Mesothelial cell of epicardium (in vitro differentiated cells): ENCODE measurements around the gene LAMTOR3. TPM values are rescaled to one million over a fixed set of nuclear protein-coding genes. Genes with fewer than 3 reads are reported as not detected.

ENCODE experiments used
- DNase-seq, 2 experiments: peaks; one replicate each; pipeline ENCODE4 v3.0.0; 2021; ENCODE audit warnings: low spot score in 2 of 2; ENCODE audit not compliant: unreplicated experiment in 2 of 2
- H3K27ac Mint-ChIP-seq: 2 replicates; pipeline ENCODE4 v1.8.0; 2021; ENCODE audit warnings: mixed read lengths
- H3K27me3 Mint-ChIP-seq: 2 replicates; pipeline ENCODE4 v1.8.0; 2021; ENCODE audit warnings: low read depth, mixed read lengths
- H3K36me3 Mint-ChIP-seq: 2 replicates; pipeline ENCODE4 v1.8.0; 2021; ENCODE audit warnings: mixed read lengths
- H3K4me1 Mint-ChIP-seq: 2 replicates; pipeline ENCODE4 v1.8.0; 2021; ENCODE audit warnings: mixed read lengths
- H3K4me3 Mint-ChIP-seq: 2 replicates; pipeline ENCODE4 v1.8.0; 2021; ENCODE audit warnings: mild to moderate bottlenecking, moderate library complexity, mixed read lengths
- H3K9me3 Mint-ChIP-seq: 2 replicates; pipeline ENCODE4 v1.8.0; 2021; ENCODE audit warnings: mixed read lengths
- total RNA-seq: library from RNA; stranded (reverse); gene quantifications from 3 replicates; pipeline ENCODE4 v1.2.1, GENCODE V29; 2021
- TF ChIP-seq, protein P1 (sequence below): fragments of 200-600 bp; sonication (generic); IDR thresholded peaks from one replicate; pipeline ENCODE4 v1.5.0; 2021; ENCODE audit warnings: antibody characterized with exemption; ENCODE audit not compliant: unreplicated experiment

Gene LAMTOR3
- total RNA-seq, 1 donor from 2014 or later = 42.4 TPM

DNA sequence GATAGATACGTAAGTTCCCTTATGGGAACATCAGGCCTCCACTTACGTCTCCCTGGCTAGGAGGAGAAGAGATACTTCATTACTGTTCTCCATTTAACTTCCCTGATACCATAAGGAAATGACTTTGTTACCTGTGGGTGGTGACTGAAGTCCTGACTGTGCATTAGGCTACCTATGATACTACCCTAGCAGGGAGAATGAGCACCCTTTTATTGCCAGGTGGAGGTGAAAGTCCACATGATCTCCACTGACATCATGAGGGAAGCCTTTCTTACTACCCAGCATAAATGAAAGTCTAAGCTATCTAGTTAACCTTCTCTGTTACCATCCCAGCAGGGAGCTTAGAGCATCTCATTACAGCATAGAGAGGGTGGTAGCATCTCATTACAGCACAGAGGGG, 24.4 kb upstream of the LAMTOR3 start:
- no peak for DNase-seq
- peaks cover 54% of the 10 kb centered on the region for H3K36me3 Mint-ChIP-seq
- H3K4me1 Mint-ChIP-seq = no peaks in the 10 kb centered on the region
- H3K27me3 Mint-ChIP-seq = no peaks in the 10 kb centered on the region
- TF ChIP-seq, protein P1, sequence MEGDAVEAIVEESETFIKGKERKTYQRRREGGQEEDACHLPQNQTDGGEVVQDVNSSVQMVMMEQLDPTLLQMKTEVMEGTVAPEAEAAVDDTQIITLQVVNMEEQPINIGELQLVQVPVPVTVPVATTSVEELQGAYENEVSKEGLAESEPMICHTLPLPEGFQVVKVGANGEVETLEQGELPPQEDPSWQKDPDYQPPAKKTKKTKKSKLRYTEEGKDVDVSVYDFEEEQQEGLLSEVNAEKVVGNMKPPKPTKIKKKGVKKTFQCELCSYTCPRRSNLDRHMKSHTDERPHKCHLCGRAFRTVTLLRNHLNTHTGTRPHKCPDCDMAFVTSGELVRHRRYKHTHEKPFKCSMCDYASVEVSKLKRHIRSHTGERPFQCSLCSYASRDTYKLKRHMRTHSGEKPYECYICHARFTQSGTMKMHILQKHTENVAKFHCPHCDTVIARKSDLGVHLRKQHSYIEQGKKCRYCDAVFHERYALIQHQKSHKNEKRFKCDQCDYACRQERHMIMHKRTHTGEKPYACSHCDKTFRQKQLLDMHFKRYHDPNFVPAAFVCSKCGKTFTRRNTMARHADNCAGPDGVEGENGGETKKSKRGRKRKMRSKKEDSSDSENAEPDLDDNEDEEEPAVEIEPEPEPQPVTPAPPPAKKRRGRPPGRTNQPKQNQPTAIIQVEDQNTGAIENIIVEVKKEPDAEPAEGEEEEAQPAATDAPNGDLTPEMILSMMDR = no peak
- no peak overlapping the region for H3K4me3 Mint-ChIP-seq
- peaks cover 23% of the 10 kb centered on the region for H3K9me3 Mint-ChIP-seq
- H3K27ac Mint-ChIP-seq = no peak overlapping the region

DNA sequence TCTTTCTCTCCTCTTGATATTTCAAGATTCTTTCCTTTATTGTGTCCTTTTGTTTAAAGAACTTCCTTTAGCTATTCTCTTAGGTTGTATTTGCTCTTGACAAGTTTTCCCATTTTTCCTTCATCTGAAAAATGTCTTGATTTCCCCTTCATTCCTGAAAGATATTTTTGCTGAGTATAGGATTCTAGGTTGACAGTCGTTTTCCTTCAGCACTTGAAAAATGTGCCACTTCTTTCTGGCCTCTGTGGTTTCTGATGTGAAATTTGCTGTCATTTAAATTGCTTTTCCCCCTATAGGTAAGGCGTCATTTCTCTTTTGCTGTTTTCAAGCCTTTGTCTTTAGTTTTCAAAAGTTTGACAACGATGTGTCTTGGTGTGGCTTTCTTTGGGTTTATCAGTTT, 23.3 kb upstream of the LAMTOR3 start:
- peaks cover 59% of the 10 kb centered on the region for H3K36me3 Mint-ChIP-seq
- TF ChIP-seq, protein P1 = no peak

DNA sequence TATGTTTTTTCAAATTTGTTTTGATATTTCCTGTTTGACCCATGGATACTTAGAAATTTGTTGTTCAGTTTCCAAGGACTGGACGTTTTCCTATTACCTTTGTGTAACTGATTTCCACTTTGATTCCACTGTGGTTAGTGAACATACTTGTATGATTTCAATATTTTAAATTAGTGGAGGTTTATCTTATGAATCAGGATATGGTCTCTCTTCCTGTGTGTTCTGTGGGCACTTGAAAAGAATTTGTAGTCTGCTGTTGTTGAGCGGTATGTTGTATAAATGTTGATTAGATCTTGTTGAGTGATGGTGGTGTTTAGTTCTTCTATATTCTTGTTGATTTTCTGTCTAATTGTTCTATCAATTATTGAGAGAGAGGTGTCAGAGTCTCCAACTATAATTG, 21.2 kb upstream of the LAMTOR3 start:
- H3K27me3 Mint-ChIP-seq = no peaks in the 10 kb centered on the region
- no peak overlapping the region for H3K4me3 Mint-ChIP-seq
- peaks cover 23% of the 10 kb centered on the region for H3K9me3 Mint-ChIP-seq
- DNase-seq = no peak
- H3K27ac Mint-ChIP-seq = no peak overlapping the region
- TF ChIP-seq, protein P1 = no peak
- no peaks in the 10 kb centered on the region for H3K4me1 Mint-ChIP-seq
- H3K36me3 Mint-ChIP-seq = peaks cover 62% of the 10 kb centered on the region

More for the DNA sequence above, 23.3 kb upstream of the LAMTOR3 start:
- no peak for DNase-seq
- Mint-ChIP-seq H3K27ac (no peak overlapping the region), H3K27me3 (no peaks in the 10 kb centered on the region), H3K4me1 (no peaks in the 10 kb centered on the region), H3K4me3 (no peak overlapping the region), H3K9me3 (peaks cover 23% of the 10 kb centered on the region)

DNA sequence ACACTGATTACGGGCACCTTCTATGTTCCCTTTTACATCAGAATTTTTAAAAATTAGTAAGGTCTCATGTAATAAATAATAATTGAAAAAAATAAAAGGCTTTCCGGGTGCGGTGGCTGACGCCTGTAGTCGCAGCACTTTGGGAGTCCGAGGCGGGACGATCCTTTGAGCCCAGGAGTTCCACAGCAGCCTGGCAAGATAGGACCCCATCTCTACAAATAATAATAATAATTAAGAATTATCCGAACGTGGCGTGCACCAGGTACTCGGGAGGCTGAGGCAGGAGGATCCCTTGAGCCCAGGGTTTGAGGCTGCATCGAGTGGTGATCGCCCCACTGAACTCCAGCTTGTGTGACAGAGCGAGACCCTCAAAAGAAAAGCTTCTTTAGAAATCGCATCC, 771 bp upstream of the LAMTOR3 start:
- no peaks in the 10 kb centered on the region for H3K27me3 Mint-ChIP-seq
- H3K36me3 Mint-ChIP-seq = no peaks in the 10 kb centered on the region
- H3K9me3 Mint-ChIP-seq = no peaks in the 10 kb centered on the region
- TF ChIP-seq, protein P1 = no peak
- H3K27ac Mint-ChIP-seq = peak overlapping the region; percentile 94
- H3K4me3 Mint-ChIP-seq = peak overlapping the region; percentile 97
- DNase-seq = no peak
- peaks cover 27% of the 10 kb centered on the region for H3K4me1 Mint-ChIP-seq

DNA sequence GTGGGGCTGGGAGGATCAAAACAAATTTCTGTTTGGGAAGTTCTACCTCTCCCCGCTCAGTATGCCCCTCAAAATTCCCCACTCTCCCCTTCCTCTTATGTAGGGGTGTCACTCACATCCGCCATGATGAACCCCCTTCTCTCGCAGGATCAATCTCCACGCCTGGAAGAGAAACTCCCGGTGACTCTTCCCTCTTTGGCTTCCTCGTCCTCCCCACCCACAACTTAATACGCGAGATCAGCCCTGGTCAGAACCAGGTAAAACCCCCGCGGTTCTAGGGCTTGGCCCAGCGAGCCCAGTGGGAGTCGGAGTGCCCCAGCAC, 427 bp downstream of the LAMTOR3 start:
- H3K27me3 Mint-ChIP-seq = no peaks in the 10 kb centered on the region
- H3K36me3 Mint-ChIP-seq = no peaks in the 10 kb centered on the region
- H3K9me3 Mint-ChIP-seq = no peaks in the 10 kb centered on the region
- H3K4me3 Mint-ChIP-seq = peak overlapping the region; percentile 97
- TF ChIP-seq, protein P1 = no peak
- H3K4me1 Mint-ChIP-seq = peaks cover 27% of the 10 kb centered on the region
- no peak for DNase-seq
- peak overlapping the region; percentile 99 for H3K27ac Mint-ChIP-seq

DNA sequence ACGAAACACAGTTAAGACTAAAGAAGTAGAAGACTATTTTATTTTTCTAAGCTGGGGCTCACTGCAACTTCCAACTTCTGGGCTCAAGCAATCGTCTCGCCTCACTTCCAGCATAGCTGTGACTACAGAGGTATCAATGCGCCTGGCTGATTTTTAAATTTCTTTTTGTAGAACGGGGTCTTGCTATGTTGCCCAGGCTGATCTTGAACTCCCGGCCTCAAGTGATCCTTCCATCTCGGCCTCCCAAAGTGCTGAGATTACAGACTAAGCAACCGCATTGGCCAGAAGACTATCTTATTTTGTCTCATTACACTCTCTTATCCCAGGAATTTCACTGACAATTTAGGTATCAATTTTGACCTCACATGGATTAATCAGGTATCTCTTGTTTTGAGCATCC, 1.2 kb downstream of the LAMTOR3 start:
- no peaks in the 10 kb centered on the region for H3K27me3 Mint-ChIP-seq
- peak overlapping the region; percentile 97 for H3K4me3 Mint-ChIP-seq
- peaks cover 27% of the 10 kb centered on the region for H3K4me1 Mint-ChIP-seq
- TF ChIP-seq, protein P1 = no peak
- H3K36me3 Mint-ChIP-seq = no peaks in the 10 kb centered on the region
- H3K27ac Mint-ChIP-seq = peak overlapping the region; percentile 99
- no peak for DNase-seq
- H3K9me3 Mint-ChIP-seq = no peaks in the 10 kb centered on the region
